Suprapubic skin (tissue), 4 donors: ENCODE data around the gene CDH26. TPM values are rescaled to one million over a fixed set of nuclear protein-coding genes. Genes with fewer than 3 reads are reported as not detected.

Source experiments
- DNase-seq, 2 donors: peaks; one replicate each; pipeline ENCODE4 v3.0.0-alpha.2; 2019; ENCODE audit warnings: low spot score in 2 of 2
- H3K27ac ChIP-seq: fragments of 200-600 bp; sonication (generic); one replicate; pipeline ENCODE4 v1.5.1; 2019
- H3K27me3 ChIP-seq: fragments of 200-600 bp; sonication (generic); one replicate; pipeline ENCODE4 v1.5.1; 2019
- H3K36me3 ChIP-seq: fragments of 200-600 bp; sonication (generic); one replicate; pipeline ENCODE4 v1.5.1; 2019
- H3K4me1 ChIP-seq: fragments of 200-600 bp; sonication (generic); one replicate; pipeline ENCODE4 v1.5.1; 2019
- H3K4me3 ChIP-seq: fragments of 200-600 bp; sonication (generic); one replicate; pipeline ENCODE4 v1.5.1; 2019; ENCODE audit warnings: mild to moderate bottlenecking
- H3K9me3 ChIP-seq: fragments of 200-600 bp; sonication (generic); one replicate; pipeline ENCODE4 v1.5.1; 2019
- EP300 ChIP-seq: sonication (generic); formaldehyde crosslinking; IDR thresholded peaks from one replicate; pipeline ENCODE4 v1.6.1; 2017; ENCODE audit warnings: antibody characterized with exemption
- POLR2A ChIP-seq, 2 donors: fragments of 450-650 bp; IDR thresholded peaks; one replicate each; pipeline ENCODE4 v1.6.1; 2017; ENCODE audit warnings: antibody characterized with exemption in 2 of 2, mild to moderate bottlenecking in 2 of 2, moderate library complexity in 2 of 2
- POLR2AphosphoS5 ChIP-seq, 3 donors: sonication (generic); formaldehyde crosslinking; IDR thresholded peaks; one replicate each; pipeline ENCODE4 v1.6.1; 2017; ENCODE audit warnings: antibody characterized with exemption in 3 of 3
- WGBS: methylation state at CpG from one replicate; pipeline ENCODE4 v1.1.5; 2018; 5-methylcytosine and 5-hydroxymethylcytosine counted together
- total RNA-seq, 4 donors: library from RNA; depleted of rRNA; stranded (reverse); fragments of >200 nt; gene quantifications; one replicate each; pipeline ENCODE4 v1.1.0, GENCODE V29; 2016
- TF ChIP-seq, protein P1 (sequence below), 2 donors: fragments of 200-600 bp in 1 of 2; fragments of 450-650 bp in 1 of 2; sonication (generic) in 1 of 2; IDR thresholded peaks; one replicate each; pipeline ENCODE4 v1.5.1; 2016 to 2019; ENCODE audit warnings: antibody characterized with exemption in 2 of 2, mild to moderate bottlenecking in 1 of 2, moderate library complexity in 1 of 2

Gene CDH26
- total RNA-seq, 4 donors from 2014 or later: 1.4 to 2.2 (median 2.0) TPM

- Histone ChIP-seq H3K27ac (no peak overlapping the region), H3K4me1 (peaks cover 4% of the 10 kb centered on the region), H3K4me3 (no peak overlapping the region), H3K27me3 (peaks cover 23% of the 10 kb centered on the region), H3K9me3 (no peaks in the 10 kb centered on the region), H3K36me3 (no peaks in the 10 kb centered on the region)
- 82% methylated on average over 10 of the region's 13 CpGs for WGBS
- TF ChIP-seq, protein P1, sequence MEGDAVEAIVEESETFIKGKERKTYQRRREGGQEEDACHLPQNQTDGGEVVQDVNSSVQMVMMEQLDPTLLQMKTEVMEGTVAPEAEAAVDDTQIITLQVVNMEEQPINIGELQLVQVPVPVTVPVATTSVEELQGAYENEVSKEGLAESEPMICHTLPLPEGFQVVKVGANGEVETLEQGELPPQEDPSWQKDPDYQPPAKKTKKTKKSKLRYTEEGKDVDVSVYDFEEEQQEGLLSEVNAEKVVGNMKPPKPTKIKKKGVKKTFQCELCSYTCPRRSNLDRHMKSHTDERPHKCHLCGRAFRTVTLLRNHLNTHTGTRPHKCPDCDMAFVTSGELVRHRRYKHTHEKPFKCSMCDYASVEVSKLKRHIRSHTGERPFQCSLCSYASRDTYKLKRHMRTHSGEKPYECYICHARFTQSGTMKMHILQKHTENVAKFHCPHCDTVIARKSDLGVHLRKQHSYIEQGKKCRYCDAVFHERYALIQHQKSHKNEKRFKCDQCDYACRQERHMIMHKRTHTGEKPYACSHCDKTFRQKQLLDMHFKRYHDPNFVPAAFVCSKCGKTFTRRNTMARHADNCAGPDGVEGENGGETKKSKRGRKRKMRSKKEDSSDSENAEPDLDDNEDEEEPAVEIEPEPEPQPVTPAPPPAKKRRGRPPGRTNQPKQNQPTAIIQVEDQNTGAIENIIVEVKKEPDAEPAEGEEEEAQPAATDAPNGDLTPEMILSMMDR (IDR thresholded peaks at IDR 0.05): peak in 1 of 2 donors; percentile 25
- no peak for TF ChIP-seq EP300
- DNase-seq: no peak
These were observed 92.1 kb downstream of the CDH26 start for GRCh38 chr20:60050193-60050947.

- 59% methylated on average over 3 of the region's 3 CpGs for WGBS
- DNase-seq: no peak
- no peak for TF ChIP-seq POLR2A (IDR thresholded peaks at IDR 0.05)
- TF ChIP-seq, protein P1 (IDR thresholded peaks at IDR 0.05): no peak
- no peak for TF ChIP-seq EP300
- no peak for TF ChIP-seq POLR2AphosphoS5 (IDR thresholded peaks at IDR 0.05)
These were observed 93.7 kb downstream of the CDH26 start for GRCh38 chr20:60051911-60052310.

DNA sequence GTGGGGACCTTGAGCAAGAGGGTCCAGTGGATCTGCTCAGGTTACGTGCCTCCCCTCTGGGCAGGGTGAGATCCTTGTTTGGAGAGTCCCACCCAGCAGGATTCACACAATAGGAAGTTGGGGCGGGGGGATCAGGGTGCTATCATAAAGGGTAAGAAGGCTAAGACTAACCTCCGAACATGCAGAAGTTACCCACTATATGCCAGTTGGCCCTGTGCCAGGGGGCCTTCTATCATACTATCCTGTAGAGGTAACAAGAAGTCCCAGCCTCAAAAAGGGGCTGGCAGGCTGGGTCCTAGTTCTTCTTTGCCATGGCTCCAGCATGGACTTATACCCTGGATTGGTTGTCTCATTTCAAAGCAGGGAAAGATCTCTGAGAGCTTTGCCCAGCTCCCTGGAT lies 94.1 kb downstream of the CDH26 start:
- no peak for DNase-seq

More at GRCh38 chr20:60051911-60052310, 93.7 kb downstream of the CDH26 start:
- Histone ChIP-seq H3K36me3 (no peaks in the 10 kb centered on the region), H3K27ac (no peak overlapping the region), H3K4me1 (no peaks in the 10 kb centered on the region), H3K27me3 (peaks cover 23% of the 10 kb centered on the region), H3K9me3 (no peaks in the 10 kb centered on the region), H3K4me3 (no peak overlapping the region)

GRCh38 chr20:60053125-60053817 lies 95.0 kb downstream of the CDH26 start:
- DNase-seq: no peak
- Histone ChIP-seq H3K4me3 (no peak overlapping the region), H3K4me1 (peaks cover 9% of the 10 kb centered on the region), H3K27ac (no peak overlapping the region), H3K9me3 (no peaks in the 10 kb centered on the region), H3K36me3 (no peaks in the 10 kb centered on the region), H3K27me3 (peaks cover 23% of the 10 kb centered on the region)
- no peak for TF ChIP-seq POLR2A (IDR thresholded peaks at IDR 0.05)
- 74% methylated on average over 16 of the region's 16 CpGs for WGBS

More for the DNA sequence above, 94.1 kb downstream of the CDH26 start:
- TF ChIP-seq, protein P1 (IDR thresholded peaks at IDR 0.05): no peak
- TF ChIP-seq POLR2A (IDR thresholded peaks at IDR 0.05) (no peak), POLR2AphosphoS5 (IDR thresholded peaks at IDR 0.05) (no peak), EP300 (no peak)
- Histone ChIP-seq H3K4me1 (no peaks in the 10 kb centered on the region), H3K36me3 (no peaks in the 10 kb centered on the region), H3K27me3 (peaks cover 23% of the 10 kb centered on the region), H3K27ac (no peak overlapping the region), H3K4me3 (no peak overlapping the region), H3K9me3 (no peaks in the 10 kb centered on the region)
- 80% methylated on average over 3 of the region's 3 CpGs for WGBS

- Histone ChIP-seq H3K27me3 (peaks cover 23% of the 10 kb centered on the region), H3K4me1 (peaks cover 14% of the 10 kb centered on the region), H3K9me3 (no peaks in the 10 kb centered on the region), H3K27ac (no peak overlapping the region), H3K36me3 (no peaks in the 10 kb centered on the region), H3K4me3 (no peak overlapping the region)
- DNase-seq: no peak
- TF ChIP-seq, protein P1 (IDR thresholded peaks at IDR 0.05): no peak
- TF ChIP-seq EP300 (no peak), POLR2A (IDR thresholded peaks at IDR 0.05) (no peak), POLR2AphosphoS5 (IDR thresholded peaks at IDR 0.05) (no peak)
- 87% methylated on average over 4 of the region's 4 CpGs for WGBS
These were observed 95.6 kb downstream of the CDH26 start for GRCh38 chr20:60053818-60054190.
